Neural progenitor cell (in vitro differentiated cells): ENCODE data around the gene SSBP3. TPM values are rescaled to one million over a fixed set of nuclear protein-coding genes. Genes with fewer than 3 reads are reported as not detected.

ENCODE experiments used
- DNase-seq: peaks from one replicate; pipeline ENCODE4 v3.0.0-alpha.2; 2016; ENCODE audit warnings: low spot score
- H2AFZ ChIP-seq: fragments of 200-600 bp; sonication (generic); replicated peaks from 2 replicates; pipeline ENCODE4 v1.6.1; 2016; ENCODE audit warnings: antibody characterized with exemption
- H3F3A ChIP-seq: fragments of 200-600 bp; sonication (generic); 2 replicates; pipeline ENCODE4 v1.6.1; 2016; ENCODE audit warnings: antibody characterized with exemption, low read depth
- H3K27ac ChIP-seq: fragments of 200-600 bp; sonication (generic); 2 replicates; pipeline ENCODE4 v1.5.1; 2016; ENCODE audit warnings: mild to moderate bottlenecking
- H3K27me3 ChIP-seq: fragments of 200-600 bp; sonication (generic); 2 replicates; pipeline ENCODE4 v1.6.1; 2016; ENCODE audit warnings: mild to moderate bottlenecking, moderate library complexity
- H3K36me3 ChIP-seq: fragments of 200-600 bp; sonication (generic); 2 replicates; pipeline ENCODE4 v1.5.1; 2016
- H3K4me1 ChIP-seq: fragments of 200-600 bp; sonication (generic); 2 replicates; pipeline ENCODE4 v1.6.1; 2016; ENCODE audit warnings: mixed run types
- H3K4me2 ChIP-seq: fragments of 200-600 bp; sonication (generic); 2 replicates; pipeline ENCODE4 v1.6.1; 2016
- H3K4me3 ChIP-seq: fragments of 200-600 bp; sonication (generic); 2 replicates; pipeline ENCODE4 v1.5.1; 2016
- H3K79me2 ChIP-seq: fragments of 200-600 bp; sonication (generic); 2 replicates; pipeline ENCODE4 v1.6.1; 2016; ENCODE audit warnings: low read depth
- H3K9ac ChIP-seq: fragments of 200-600 bp; sonication (generic); 2 replicates; pipeline ENCODE4 v1.6.1; 2016
- H3K9me3 ChIP-seq: fragments of 200-600 bp; sonication (generic); 2 replicates; pipeline ENCODE4 v1.5.1; 2016; ENCODE audit warnings: low read depth
- H4K20me1 ChIP-seq: fragments of 200-600 bp; sonication (generic); 2 replicates; pipeline ENCODE4 v1.6.1; 2016; ENCODE audit warnings: low read depth
- H3K27ac Mint-ChIP-seq: 3 replicates; pipeline ENCODE4 v1.8.0; 2021; ENCODE audit warnings: mixed read lengths
- H3K27me3 Mint-ChIP-seq: 2 replicates; pipeline ENCODE4 v1.8.0; 2022; ENCODE audit warnings: low read depth, mild to moderate bottlenecking, inconsistent platforms, moderate library complexity, mixed read lengths; ENCODE audit not compliant: insufficient read depth
- H3K36me3 Mint-ChIP-seq: 3 replicates; pipeline ENCODE4 v1.8.0; 2021; ENCODE audit warnings: mixed read lengths
- H3K4me1 Mint-ChIP-seq: 3 replicates; pipeline ENCODE4 v1.8.0; 2021; ENCODE audit warnings: mixed read lengths
- H3K4me3 Mint-ChIP-seq: 3 replicates; pipeline ENCODE4 v1.8.0; 2021; ENCODE audit warnings: mild to moderate bottlenecking, moderate library complexity, mixed read lengths
- H3K9me3 Mint-ChIP-seq: 3 replicates; pipeline ENCODE4 v1.8.0; 2020; ENCODE audit warnings: mixed read lengths
- CTCF ChIP-seq: fragments of 200-600 bp; sonication (generic); IDR thresholded peaks from 2 replicates; pipeline ENCODE4 v1.5.1; 2017; ENCODE audit warnings: antibody characterized with exemption, mild to moderate bottlenecking
- EZH2 ChIP-seq: fragments of 200-600 bp; sonication (generic); IDR thresholded peaks from 2 replicates; pipeline ENCODE4 v1.6.1; 2017; ENCODE audit warnings: antibody characterized with exemption, mild to moderate bottlenecking, moderate library complexity
- EZH2phosphoT487 ChIP-seq: fragments of 200-600 bp; sonication (generic); IDR thresholded peaks from 2 replicates; pipeline ENCODE4 v1.6.1; 2017; ENCODE audit warnings: antibody characterized with exemption
- total RNA-seq: library from RNA; depleted of rRNA; stranded (reverse); fragments of >200 nt; gene quantifications from 2 replicates; pipeline ENCODE4 v1.2.3, GENCODE V29; 2015; ENCODE audit warnings: low replicate concordance

The SSBP3 gene
- total RNA-seq, 1 donor from 2014 or later: 53.0 TPM

GRCh38 chr1:54340878-54341277 is 65.3 kb downstream of the SSBP3 start:
- Histone ChIP-seq H2AFZ (no peak overlapping the region), H3K27me3 (no peaks in the 10 kb centered on the region), H3K4me1 (peaks cover 40% of the 10 kb centered on the region), H3K9ac (no peak overlapping the region), H3K9me3 (no peaks in the 10 kb centered on the region), H3K36me3 (no peaks in the 10 kb centered on the region), H3K79me2 (peaks cover 95% of the 10 kb centered on the region), H3K4me3 (no peak overlapping the region), H4K20me1 (peaks cover 100% of the 10 kb centered on the region), H3F3A (peaks cover 3% of the 10 kb centered on the region), H3K27ac (no peak overlapping the region), H3K4me2 (peak overlapping the region; percentile 42)
- Mint-ChIP-seq H3K4me1 (peaks cover 63% of the 10 kb centered on the region), H3K36me3 (peaks cover 20% of the 10 kb centered on the region), H3K4me3 (no peak overlapping the region), H3K27ac (no peak overlapping the region), H3K9me3 (no peaks in the 10 kb centered on the region), H3K27me3 (no peaks in the 10 kb centered on the region)
- TF ChIP-seq EZH2phosphoT487 (no peak), CTCF (no peak), EZH2 (no peak)
- DNase-seq: peak; percentile 43

DNA sequence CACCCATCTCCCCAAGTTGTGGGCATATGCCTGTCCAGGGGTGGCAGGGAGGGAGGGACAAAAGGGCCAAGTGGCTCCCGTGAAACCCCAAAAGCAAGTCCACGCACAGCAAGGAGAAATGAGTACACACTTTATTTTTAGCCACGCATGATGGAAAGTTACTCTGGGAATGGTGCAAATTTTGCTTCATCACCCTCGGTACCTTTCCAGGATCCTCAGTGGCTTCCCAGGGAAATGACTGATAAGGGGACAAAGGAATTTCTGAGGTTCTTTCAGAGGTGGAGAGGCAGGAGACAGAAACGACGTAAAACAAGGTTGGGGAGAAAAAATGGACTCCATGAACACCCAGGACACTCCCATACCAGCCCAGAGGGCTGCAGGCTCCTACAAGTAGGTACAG is 65.8 kb downstream of the SSBP3 start:
- H3K4me2 ChIP-seq: no peak overlapping the region
- H3K9ac ChIP-seq: no peak overlapping the region
- H3K4me3 Mint-ChIP-seq: no peak overlapping the region

GRCh38 chr1:54339126-54339525 is 67.1 kb downstream of the SSBP3 start:
- Histone ChIP-seq H3K4me3 (no peak overlapping the region), H3K27ac (no peak overlapping the region), H3K36me3 (no peaks in the 10 kb centered on the region), H3K79me2 (peaks cover 96% of the 10 kb centered on the region), H3K27me3 (no peaks in the 10 kb centered on the region), H3K9ac (no peak overlapping the region), H2AFZ (no peak overlapping the region), H4K20me1 (peaks cover 100% of the 10 kb centered on the region), H3K9me3 (no peaks in the 10 kb centered on the region), H3K4me1 (peaks cover 52% of the 10 kb centered on the region), H3K4me2 (no peak overlapping the region), H3F3A (peaks cover 10% of the 10 kb centered on the region)
- H3K4me1 Mint-ChIP-seq: peaks cover 75% of the 10 kb centered on the region
- H3K4me3 Mint-ChIP-seq: no peak overlapping the region
- TF ChIP-seq EZH2phosphoT487 (no peak), CTCF (no peak), EZH2 (no peak)
- H3K36me3 Mint-ChIP-seq: peaks cover 22% of the 10 kb centered on the region
- H3K9me3 Mint-ChIP-seq: no peaks in the 10 kb centered on the region
- peaks cover 3% of the 10 kb centered on the region for H3K27me3 Mint-ChIP-seq
- DNase-seq: no peak
- no peak overlapping the region for H3K27ac Mint-ChIP-seq

More for the DNA sequence above, 65.8 kb downstream of the SSBP3 start:
- no peak overlapping the region for H3K27ac Mint-ChIP-seq
- H3K27ac ChIP-seq: no peak overlapping the region
- H3K4me1 ChIP-seq: peaks cover 44% of the 10 kb centered on the region
- H3K9me3 Mint-ChIP-seq: no peaks in the 10 kb centered on the region
- H3K36me3 Mint-ChIP-seq: peaks cover 22% of the 10 kb centered on the region
- peaks cover 3% of the 10 kb centered on the region for H3F3A ChIP-seq
- no peak overlapping the region for H2AFZ ChIP-seq
- H3K4me1 Mint-ChIP-seq: peaks cover 67% of the 10 kb centered on the region
- TF ChIP-seq CTCF (no peak), EZH2phosphoT487 (no peak), EZH2 (no peak)
- peaks cover 95% of the 10 kb centered on the region for H3K79me2 ChIP-seq
- no peaks in the 10 kb centered on the region for H3K27me3 ChIP-seq
- peaks cover 100% of the 10 kb centered on the region for H4K20me1 ChIP-seq
- no peaks in the 10 kb centered on the region for H3K9me3 ChIP-seq
- no peaks in the 10 kb centered on the region for H3K36me3 ChIP-seq
- H3K4me3 ChIP-seq: no peak overlapping the region
- DNase-seq: no peak
- no peaks in the 10 kb centered on the region for H3K27me3 Mint-ChIP-seq
